ENCODE measurements around the gene APOL3. TPM values are rescaled to one million over a fixed set of nuclear protein-coding genes. Genes with fewer than 3 reads are reported as not detected.

The APOL3 gene
- total RNA-seq, 1 experiment from 2014 or later: 0.44 TPM

- no peak for TF ChIP-seq CTCF (IDR thresholded peaks at IDR 0.05; ENCODE audit: unreplicated experiment)
- ChIA-PET CTCF (interaction anchor here (0.7 to 2.1 kb wide), 2 partner anchors 51 to 1093 kb away, joined by 3 to 11 read pairs; no protein-coding TSS in a partner anchor), POLR2A (no interaction called here)
- no peak for DNase-seq (ENCODE audit: unreplicated experiment)
- H3K27me3 Mint-ChIP-seq (ENCODE audit: insufficient read depth, unreplicated experiment): no peaks in the 10 kb centered on the region
- no peaks in the 10 kb centered on the region for H3K4me1 Mint-ChIP-seq (ENCODE audit: insufficient read depth, unreplicated experiment)
- no peak overlapping the region for H3K27ac Mint-ChIP-seq (ENCODE audit: low read depth, unreplicated experiment)
- no peak overlapping the region for H3K4me3 Mint-ChIP-seq (ENCODE audit: unreplicated experiment)
- no TSS peak for BruUV-seq (replicated peaks)
- no peaks in the 10 kb centered on the region for H3K9me3 Mint-ChIP-seq (ENCODE audit: unreplicated experiment)
- H3K36me3 Mint-ChIP-seq (ENCODE audit: insufficient read depth, unreplicated experiment): no peaks in the 10 kb centered on the region
- intact Hi-C loops (cut with micrococcal nuclease): no loop called here
These were observed 43.5 kb downstream of the APOL3 start for GRCh38 chr22:36117053-36117554.

GRCh38 chr22:36116127-36116526 lies 44.4 kb downstream of the APOL3 start:
- intact Hi-C loops (cut with micrococcal nuclease): no loop called here
- Mint-ChIP-seq H3K4me3 (ENCODE audit: unreplicated experiment) (no peak overlapping the region), H3K27ac (ENCODE audit: low read depth, unreplicated experiment) (no peak overlapping the region), H3K27me3 (ENCODE audit: insufficient read depth, unreplicated experiment) (no peaks in the 10 kb centered on the region), H3K36me3 (ENCODE audit: insufficient read depth, unreplicated experiment) (no peaks in the 10 kb centered on the region), H3K9me3 (ENCODE audit: unreplicated experiment) (no peaks in the 10 kb centered on the region), H3K4me1 (ENCODE audit: insufficient read depth, unreplicated experiment) (no peaks in the 10 kb centered on the region)
- BruUV-seq (replicated peaks): no TSS peak
- no peak for DNase-seq (ENCODE audit: unreplicated experiment)
- POLR2A ChIA-PET: interaction anchor here (0.6 kb wide), 1 partner anchor 412 kb away, joined by 3 read pairs; no protein-coding TSS in a partner anchor
- CTCF ChIA-PET: interaction anchor here (0.7 to 2.1 kb wide), 7 partner anchors 9 to 1092 kb away, joined by 3 to 14 read pairs (median 4); no protein-coding TSS in a partner anchor
- TF ChIP-seq CTCF (IDR thresholded peaks at IDR 0.05; ENCODE audit: unreplicated experiment): no peak

- no peak overlapping the region for H3K27ac Mint-ChIP-seq (ENCODE audit: low read depth, unreplicated experiment)
- DNase-seq (ENCODE audit: unreplicated experiment): no peak
- no TSS peak for BruUV-seq (replicated peaks)
- no peaks in the 10 kb centered on the region for H3K4me1 Mint-ChIP-seq (ENCODE audit: insufficient read depth, unreplicated experiment)
- H3K27me3 Mint-ChIP-seq (ENCODE audit: insufficient read depth, unreplicated experiment): no peaks in the 10 kb centered on the region
- intact Hi-C loops (cut with micrococcal nuclease): no loop called here
- H3K36me3 Mint-ChIP-seq (ENCODE audit: insufficient read depth, unreplicated experiment): no peaks in the 10 kb centered on the region
- ChIA-PET CTCF (interaction anchor here (0.8 to 0.9 kb wide), 2 partner anchors 11 to 190 kb away, joined by 3 to 5 read pairs; no protein-coding TSS in a partner anchor), POLR2A (interaction anchor here (0.6 to 0.7 kb wide), 2 partner anchors 161 to 679 kb away, joined by 3 read pairs; no protein-coding TSS in a partner anchor)
- no peaks in the 10 kb centered on the region for H3K9me3 Mint-ChIP-seq (ENCODE audit: unreplicated experiment)
- no peak for TF ChIP-seq CTCF (IDR thresholded peaks at IDR 0.05; ENCODE audit: unreplicated experiment)
- no peak overlapping the region for H3K4me3 Mint-ChIP-seq (ENCODE audit: unreplicated experiment)
These were observed 47.4 kb downstream of the APOL3 start for GRCh38 chr22:36113121-36113520.

GRCh38 chr22:36111316-36111715 lies 49.2 kb downstream of the APOL3 start:
- Mint-ChIP-seq H3K4me3 (ENCODE audit: unreplicated experiment) (no peak overlapping the region), H3K27ac (ENCODE audit: low read depth, unreplicated experiment) (no peak overlapping the region), H3K9me3 (ENCODE audit: unreplicated experiment) (no peaks in the 10 kb centered on the region), H3K27me3 (ENCODE audit: insufficient read depth, unreplicated experiment) (no peaks in the 10 kb centered on the region), H3K4me1 (ENCODE audit: insufficient read depth, unreplicated experiment) (peaks cover 6% of the 10 kb centered on the region), H3K36me3 (ENCODE audit: insufficient read depth, unreplicated experiment) (no peaks in the 10 kb centered on the region)
- intact Hi-C loops (cut with micrococcal nuclease): no loop called here
- CTCF ChIA-PET: interaction anchor here (1.2 kb wide), 1 partner anchor 45 kb away, joined by 5 read pairs; no protein-coding TSS in a partner anchor
- TF ChIP-seq CTCF (IDR thresholded peaks at IDR 0.05; ENCODE audit: unreplicated experiment): no peak
- no peak for DNase-seq (ENCODE audit: unreplicated experiment)
- no TSS peak for BruUV-seq (replicated peaks)
- POLR2A ChIA-PET: no interaction called here

Measured in MCF 10A (cell line).